ENCODE measurements around the gene BAG5. TPM values are rescaled to one million over a fixed set of nuclear protein-coding genes. Genes with fewer than 3 reads are reported as not detected.
"Not testable (repeated sequence)": the region's sequence is repeated elsewhere in the genome, so short reads cannot be mapped to it uniquely, and the experiment has no call there.

BAG5 gene
- total RNA-seq, 1 donor from 2014 or later: 32.3 TPM

GRCh38 chr14:103525430-103526246 lies 36.8 kb downstream of the BAG5 start:
- intact Hi-C loops (cut with micrococcal nuclease): not testable (repeated sequence)

GRCh38 chr14:103524002-103524935 lies 38.2 kb downstream of the BAG5 start:
- intact Hi-C loops (cut with micrococcal nuclease): no loop called here

DNA sequence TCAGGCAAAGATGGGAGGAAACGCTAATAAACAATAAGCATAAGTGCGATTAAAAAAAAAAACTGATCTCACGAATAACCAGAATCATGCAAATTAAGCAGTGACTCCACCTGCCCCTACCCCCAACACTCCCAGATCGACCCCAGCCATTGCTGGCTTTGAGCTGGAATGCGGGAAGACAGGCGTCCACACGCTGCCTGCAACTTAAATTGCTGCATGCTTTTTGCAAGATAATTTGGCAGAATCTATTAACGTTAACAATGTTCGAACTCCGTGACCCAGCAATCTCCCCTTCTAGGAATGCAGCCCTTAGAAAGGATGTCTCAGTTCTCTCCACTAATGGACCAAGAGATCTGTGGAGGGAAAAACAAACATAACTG lies 38.9 kb downstream of the BAG5 start:
- intact Hi-C loops (cut with micrococcal nuclease): no loop called here

- intact Hi-C loops (cut with micrococcal nuclease): no loop called here
Observed at GRCh38 chr14:103522649-103523574, 39.5 kb downstream of the BAG5 start, which contains the start of gene CKB. CKB (minus strand) TSS chr14:103522830; CDS start chr14:103522493, 337 bp downstream.

DNA sequence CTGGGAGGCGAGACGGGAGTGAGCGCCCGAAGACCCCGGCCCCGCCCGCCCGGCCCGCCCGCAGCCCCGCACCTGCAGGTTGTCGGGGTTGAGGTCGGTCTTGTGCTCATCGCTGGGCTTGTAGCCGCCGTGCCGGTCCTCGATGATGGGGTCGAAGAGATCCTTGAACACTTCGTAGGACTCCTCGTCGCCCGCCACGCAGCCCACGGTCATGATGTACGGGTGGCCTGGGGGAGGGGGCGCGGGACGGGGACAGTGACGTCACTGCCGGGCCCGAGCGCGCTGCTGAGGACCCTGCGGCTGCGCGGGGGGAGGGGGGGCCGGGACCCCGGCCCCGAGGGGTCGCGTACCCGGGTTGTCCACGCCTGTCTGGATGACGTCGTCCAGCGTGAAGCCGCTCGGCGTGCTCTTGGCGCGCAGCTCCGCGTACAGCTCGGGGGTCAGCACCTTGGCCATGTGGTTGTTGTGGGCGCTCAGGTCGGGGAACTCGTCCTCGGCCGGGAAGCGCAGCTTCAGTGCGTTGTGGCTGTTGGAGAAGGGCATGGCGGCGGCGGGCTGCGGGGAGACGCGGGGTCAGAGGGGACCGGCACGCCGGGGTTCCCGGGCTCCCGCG lies 40.4 kb downstream of the BAG5 start:
- intact Hi-C loops (cut with micrococcal nuclease): no loop called here

- intact Hi-C loops (cut with micrococcal nuclease): no loop called here
Observed at GRCh38 chr14:103521438-103521950, 41.0 kb downstream of the BAG5 start.

DNA sequence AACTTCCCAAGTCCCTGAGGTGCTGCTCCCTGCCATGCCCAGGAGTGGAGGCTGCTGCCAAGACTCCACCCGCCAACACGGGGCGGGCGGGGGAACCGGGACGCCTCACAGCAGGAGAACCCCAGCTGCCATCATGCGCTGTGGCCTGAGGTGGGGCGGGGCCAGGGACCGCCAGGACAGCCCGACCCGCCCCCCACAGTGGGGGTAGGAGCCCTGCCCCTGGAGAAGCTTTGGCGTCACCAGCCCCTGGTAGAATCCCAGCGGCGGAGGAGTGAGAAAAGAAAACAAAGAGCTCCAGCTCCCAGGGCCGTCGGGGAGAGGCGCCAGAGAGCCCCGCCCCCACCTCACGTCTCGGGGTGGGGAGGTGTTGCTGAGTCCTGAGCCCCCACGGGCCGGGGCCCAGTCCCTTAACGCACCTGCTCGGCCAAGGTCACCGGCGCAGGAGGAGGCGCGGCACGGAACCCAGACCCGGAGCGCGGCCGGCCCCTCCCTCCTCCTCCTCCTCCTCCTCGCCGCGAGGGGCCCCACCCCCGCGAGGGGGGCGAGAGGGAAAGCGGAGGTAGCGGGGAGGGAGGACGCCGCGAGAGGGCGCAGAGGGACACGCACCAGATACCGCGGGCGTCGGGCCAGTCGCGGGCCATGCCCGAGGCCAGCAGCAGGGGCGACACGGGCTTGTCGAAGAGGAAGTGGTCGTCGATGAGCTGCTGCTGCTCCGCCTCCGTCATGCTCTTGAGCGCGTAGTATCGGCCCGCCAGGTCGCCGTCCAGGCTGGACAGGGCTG lies 41.6 kb downstream of the BAG5 start:
- intact Hi-C loops (cut with micrococcal nuclease): no loop called here

GRCh38 chr14:103520269-103520656 lies 42.2 kb downstream of the BAG5 start:
- intact Hi-C loops (cut with micrococcal nuclease): no loop called here

GRCh38 chr14:103519837-103520212 lies 42.6 kb downstream of the BAG5 start:
- intact Hi-C loops (cut with micrococcal nuclease): no loop called here

- intact Hi-C loops (cut with micrococcal nuclease): no loop called here
Observed at GRCh38 chr14:103519043-103519836, 43.2 kb downstream of the BAG5 start.

GRCh38 chr14:103518422-103519042 lies 43.9 kb downstream of the BAG5 start:
- intact Hi-C loops (cut with micrococcal nuclease): loop anchor here (1.0 kb wide), 1 partner anchor 28 kb away; no protein-coding TSS in a partner anchor

DNA sequence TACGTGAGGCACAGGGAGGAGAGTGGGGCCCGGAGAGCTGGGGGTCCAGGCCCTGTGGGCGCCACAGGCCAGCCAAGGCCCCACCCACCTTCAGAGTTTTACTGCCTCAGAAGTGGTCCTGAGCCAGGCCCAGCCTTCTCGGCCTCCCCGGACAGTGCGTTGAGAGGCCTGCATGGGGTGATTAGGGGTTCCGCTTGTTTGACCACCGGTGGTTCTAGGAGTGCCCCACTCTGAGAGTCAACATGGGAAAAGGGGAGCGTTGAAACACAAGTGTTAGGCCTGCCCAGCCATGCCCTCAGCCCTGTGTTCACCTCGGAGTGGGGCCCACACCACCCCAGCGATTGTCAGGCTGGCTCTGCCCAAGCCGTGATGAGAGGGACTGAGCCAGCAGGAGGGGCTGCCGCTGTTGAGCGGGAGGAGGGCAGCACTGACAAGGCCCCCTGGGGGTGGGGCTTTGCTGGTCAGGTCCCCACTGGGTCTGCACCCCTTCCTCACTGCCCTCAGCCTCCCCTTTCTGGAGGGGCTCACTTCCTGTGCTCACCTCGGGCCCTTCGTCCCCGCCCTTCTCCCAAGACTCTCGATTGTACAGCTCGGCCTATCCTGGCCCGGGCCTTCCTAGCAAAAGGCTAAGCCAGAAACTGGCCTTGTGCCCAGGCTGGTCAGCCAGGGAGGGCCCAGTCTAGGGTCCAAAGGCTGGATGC lies 44.6 kb downstream of the BAG5 start:
- intact Hi-C loops (cut with micrococcal nuclease): loop anchor here (1.0 kb wide), 1 partner anchor 28 kb away; no protein-coding TSS in a partner anchor

DNA sequence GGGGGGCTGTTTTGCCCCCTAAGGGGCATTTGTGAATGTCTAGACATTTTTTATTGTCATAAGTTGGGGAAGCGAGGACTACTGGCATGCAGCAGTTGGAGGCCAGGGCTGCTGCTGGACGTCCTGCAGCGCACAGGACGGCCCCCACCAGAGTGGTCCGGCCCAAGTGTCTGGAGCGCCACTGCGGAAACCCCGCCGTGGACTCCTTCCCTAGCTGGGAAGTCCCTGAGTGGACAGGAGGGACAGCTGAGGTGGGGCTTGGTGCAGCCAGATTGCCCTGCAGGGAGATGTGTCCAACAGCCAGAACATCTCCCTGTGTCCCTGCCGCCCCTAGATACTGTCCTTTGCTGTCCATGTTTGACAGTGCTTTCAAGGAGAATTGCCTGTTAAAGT lies 45.3 kb downstream of the BAG5 start:
- intact Hi-C loops (cut with micrococcal nuclease): no loop called here

GRCh38 chr14:103516426-103517173 lies 45.9 kb downstream of the BAG5 start:
- intact Hi-C loops (cut with micrococcal nuclease): no loop called here

GRCh38 chr14:103514596-103515421 lies 47.6 kb downstream of the BAG5 start:
- intact Hi-C loops (cut with micrococcal nuclease): no loop called here

All from T-helper 2 cell treated with Interferon-gamma antibody and Interleukin-4, amounts not matched to agents 100 ng/mL and 5 ng/mL, for 36 hours (primary cell).